HL-60 (cell line): ENCODE results near the gene TRIM63.

Experiments used
- DNase-seq, 2 experiments: peaks; one replicate each; pipeline ENCODE4 v3.0.0-alpha.2; 2010 to 2020; ENCODE audit warnings: low read depth in 1 of 2, low spot score in 1 of 2
- H3K27ac ChIP-seq: fragments of 250-450 bp; sonication (Bioruptor Pico); replicated peaks from 2 replicates; pipeline ENCODE4 v1.5.1; 2020; ENCODE audit warnings: mild to moderate bottlenecking, moderate library complexity
- H3K27me3 ChIP-seq: fragments of 250-450 bp; sonication (Bioruptor Pico); 2 replicates; pipeline ENCODE4 v1.5.1; 2021; ENCODE audit warnings: mild to moderate bottlenecking, moderate library complexity; ENCODE audit not compliant: insufficient read depth, poor library complexity, severe bottlenecking
- H3K4me3 ChIP-seq: replicated peaks from 2 replicates; pipeline ENCODE4 v1.5.1; 2011; ENCODE audit warnings: mild to moderate bottlenecking, control low read depth, low read length; ENCODE audit not compliant: insufficient read depth
- CTCF ChIP-seq: IDR thresholded peaks from one replicate; pipeline ENCODE4 v1.5.1; 2011; ENCODE audit warnings: low read length, control low read depth, inconsistent platforms; ENCODE audit not compliant: insufficient read depth
- GABPA ChIP-seq: IDR thresholded peaks from 2 replicates; pipeline ENCODE4 v1.6.1; 2012; ENCODE audit warnings: low read depth
- POLR2AphosphoS5 ChIP-seq: IDR thresholded peaks from 2 replicates; pipeline ENCODE4 v1.6.1; 2012; ENCODE audit warnings: low read depth
- REST ChIP-seq: IDR thresholded peaks from 2 replicates; pipeline ENCODE4 v1.6.1; 2012; ENCODE audit warnings: low read depth; ENCODE audit not compliant: insufficient replicate concordance
- SPI1 ChIP-seq: IDR thresholded peaks from 2 replicates; pipeline ENCODE4 v1.6.1; 2012; ENCODE audit warnings: low read depth, mild to moderate bottlenecking, borderline replicate concordance

The TRIM63 gene

GRCh38 chr1:26035959-26036755 lies 31.3 kb downstream of the TRIM63 start:
- peak; percentile 42 to 60 for DNase-seq
- no peak overlapping the region for H3K27ac ChIP-seq

DNA sequence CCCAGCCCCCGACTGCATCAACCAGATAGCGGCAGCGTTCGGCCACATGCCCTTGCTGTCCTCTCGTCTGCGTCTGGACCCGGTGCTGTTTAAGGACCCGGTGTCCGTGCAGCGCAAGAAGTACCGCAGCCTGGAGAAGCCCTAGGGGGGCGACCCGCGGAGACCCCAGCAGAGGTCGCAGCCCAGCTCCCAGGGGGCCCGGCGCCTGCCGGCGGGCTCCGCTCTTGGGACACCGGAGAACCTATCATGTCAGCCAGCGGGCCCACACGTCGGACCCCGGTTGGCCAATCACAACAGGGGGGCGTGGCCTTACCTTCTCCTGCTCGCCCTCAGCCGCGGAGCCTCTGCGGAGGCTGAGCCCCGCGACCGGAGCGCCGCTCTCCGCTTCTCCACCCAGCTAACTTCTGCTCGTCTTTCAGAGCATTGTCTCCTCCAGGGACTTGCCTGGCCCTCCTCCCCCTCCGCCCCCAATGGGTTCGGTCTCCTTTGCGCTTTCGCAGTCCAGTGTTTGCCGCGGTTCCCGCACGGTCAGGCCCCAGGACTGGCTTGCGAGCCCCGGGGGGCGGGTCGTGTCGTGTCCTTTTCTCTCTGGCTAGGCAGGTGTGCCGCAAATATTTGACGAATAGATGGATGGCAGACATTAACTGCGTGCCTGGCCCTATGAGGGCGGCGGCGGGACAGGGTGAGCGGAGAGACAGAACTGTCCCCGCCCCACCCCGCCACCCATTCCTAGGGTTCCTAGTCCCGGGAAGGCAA lies 32.0 kb downstream of the TRIM63 start:
- DNase-seq: peak; percentile 82 to 94
- TF ChIP-seq SPI1 (no peak), GABPA (no peak)
- Histone ChIP-seq H3K4me3 (peak overlapping the region; percentile 83), H3K27ac (no peak overlapping the region), H3K27me3 (peaks cover 2% of the 10 kb centered on the region)

More at GRCh38 chr1:26035959-26036755, 31.3 kb downstream of the TRIM63 start:
- TF ChIP-seq SPI1 (no peak), CTCF (peak; percentile 97)
- Histone ChIP-seq H3K27me3 (peaks cover 2% of the 10 kb centered on the region), H3K4me3 (peak overlapping the region; percentile 83)

GRCh38 chr1:26034504-26035202 lies 32.8 kb downstream of the TRIM63 start:
- peak overlapping the region; percentile 83 for H3K4me3 ChIP-seq
- no peak for DNase-seq
- no peak for TF ChIP-seq REST
- TF ChIP-seq SPI1: no peak
- no peak for TF ChIP-seq POLR2AphosphoS5
- TF ChIP-seq CTCF: no peak
- no peak for TF ChIP-seq GABPA
- H3K27me3 ChIP-seq: peaks cover 2% of the 10 kb centered on the region
- H3K27ac ChIP-seq: no peak overlapping the region

DNA sequence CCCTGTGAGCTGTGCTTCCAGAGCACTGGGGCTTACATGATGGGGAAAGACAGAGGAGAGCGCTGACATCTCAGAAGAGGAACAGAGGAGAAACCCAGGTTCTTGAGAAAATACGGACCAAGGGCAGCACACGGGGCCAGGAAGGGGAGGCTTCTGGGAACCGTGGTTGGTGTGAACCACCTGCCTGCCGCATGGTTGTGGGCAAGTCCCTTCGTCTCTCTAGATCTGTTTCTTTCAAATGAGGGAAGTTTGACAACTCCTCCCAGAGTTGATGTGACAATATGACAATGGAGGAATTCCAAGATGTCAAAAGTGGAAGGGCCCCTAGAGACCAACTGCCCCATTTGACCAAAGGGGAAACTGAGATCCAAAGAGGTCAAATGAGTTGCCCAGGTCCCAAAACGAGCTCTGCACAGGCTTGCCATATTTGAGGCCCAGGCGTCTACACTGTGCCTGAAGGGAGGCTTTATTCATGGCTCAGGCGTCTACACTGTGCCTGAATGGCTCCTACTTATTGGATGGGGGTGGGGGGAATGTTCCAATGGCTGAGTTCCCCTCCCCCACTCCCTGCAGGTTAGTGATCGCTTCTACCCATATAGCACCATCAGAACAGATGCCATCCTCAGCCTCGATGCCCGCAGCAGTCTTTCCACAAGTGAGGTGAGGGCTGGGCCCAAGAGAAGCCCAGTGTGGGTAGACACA lies 34.6 kb downstream of the TRIM63 start:
- TF ChIP-seq POLR2AphosphoS5 (no peak), SPI1 (no peak), GABPA (no peak), CTCF (no peak), REST (no peak)
- Histone ChIP-seq H3K27me3 (no peaks in the 10 kb centered on the region), H3K27ac (no peak overlapping the region), H3K4me3 (no peak overlapping the region)
- DNase-seq: no peak
